Measurements from ENCODE around the gene NKD1.

The NKD1 gene

GRCh38 chr16:50519001-50519400 is 29.2 kb upstream of the NKD1 start:
- DNase-seq = no peak

DNA sequence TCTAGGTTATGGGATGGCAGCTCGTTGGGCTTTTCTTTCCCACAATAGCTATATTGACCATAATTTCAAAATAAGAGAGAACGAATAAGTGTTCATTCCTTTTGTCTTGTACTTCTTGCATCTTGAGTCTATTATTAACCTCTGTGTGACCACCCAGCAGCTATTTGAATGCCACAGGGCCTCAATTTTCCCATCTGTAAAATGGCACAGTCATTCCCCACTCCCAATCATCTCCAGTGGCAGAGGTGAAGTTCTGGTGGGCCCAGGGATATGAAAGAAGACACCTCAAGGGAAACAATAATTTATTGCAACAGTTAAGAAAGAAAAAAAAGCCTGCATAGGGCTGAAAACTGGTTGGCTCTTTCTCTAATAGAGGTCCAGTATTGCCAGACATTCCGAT is 28.6 kb upstream of the NKD1 start:
- no peak for DNase-seq

- DNase-seq = peak in 47 of 58 donors; percentile 7 to 84 (median 43)
Observed at GRCh38 chr16:50520451-50521245, 27.5 kb upstream of the NKD1 start.

DNA sequence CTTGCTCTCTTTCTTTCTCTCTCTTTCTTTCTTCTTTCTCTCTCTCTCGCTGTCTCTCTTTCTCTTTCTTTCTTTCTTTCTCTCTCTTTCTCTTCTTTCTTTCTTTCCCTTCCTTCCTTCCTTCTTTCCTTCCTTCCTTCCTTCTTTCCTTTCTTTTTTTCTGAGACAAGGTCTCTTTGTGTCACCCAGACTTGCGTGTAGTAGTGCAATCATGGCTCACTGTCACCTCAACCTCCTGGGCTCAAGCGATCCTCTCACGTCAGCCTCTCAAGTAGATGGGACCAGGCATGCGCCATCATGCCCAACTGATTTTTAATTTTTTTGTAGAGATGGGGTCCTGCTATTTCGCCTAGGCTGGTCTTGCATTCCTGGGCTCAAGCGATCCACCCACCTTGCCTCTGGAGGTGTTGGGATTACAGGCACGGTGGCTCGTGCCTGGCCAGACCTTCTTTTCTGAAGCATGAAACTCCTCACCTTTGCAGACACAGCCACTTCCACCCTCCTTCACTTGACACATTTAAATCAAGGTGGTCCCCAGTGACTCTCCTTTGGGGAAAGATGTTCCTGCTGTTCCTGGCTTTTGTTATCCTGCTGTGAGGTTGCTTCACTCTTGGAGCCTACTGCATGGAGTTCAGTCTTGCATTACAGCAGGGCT is 26.8 kb upstream of the NKD1 start:
- no peak for DNase-seq

GRCh38 chr16:50522324-50522723 is 25.9 kb upstream of the NKD1 start:
- DNase-seq = no peak

GRCh38 chr16:50523710-50524109 is 24.5 kb upstream of the NKD1 start:
- DNase-seq = no peak

- DNase-seq = no peak
Observed at GRCh38 chr16:50525262-50525661, 22.9 kb upstream of the NKD1 start.

DNA sequence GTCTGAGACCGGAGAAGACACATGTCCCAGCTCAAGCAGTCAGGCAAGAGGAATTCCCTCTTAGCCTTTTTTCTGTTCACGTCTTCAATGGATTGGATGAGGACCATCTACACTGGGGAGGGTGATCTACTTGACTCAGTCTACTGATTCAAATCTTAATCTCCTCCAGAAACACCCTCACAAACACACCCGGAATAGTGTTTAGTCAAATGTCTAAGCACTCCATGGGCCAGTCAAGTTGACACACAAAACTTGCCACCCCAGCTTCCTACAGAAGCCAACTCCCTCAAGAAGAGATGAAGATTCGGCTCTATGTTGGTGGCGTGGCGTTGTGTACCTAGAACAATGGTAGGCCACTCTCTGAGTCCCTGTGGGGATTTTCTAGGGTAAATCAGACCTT is 22.5 kb upstream of the NKD1 start:
- DNase-seq = no peak

- no peak for DNase-seq
Observed at GRCh38 chr16:50526249-50526648, 21.9 kb upstream of the NKD1 start.

- no peak for DNase-seq
Observed at GRCh38 chr16:50526796-50527195, 21.4 kb upstream of the NKD1 start.

GRCh38 chr16:50528820-50529219 is 19.4 kb upstream of the NKD1 start:
- DNase-seq = no peak

DNA sequence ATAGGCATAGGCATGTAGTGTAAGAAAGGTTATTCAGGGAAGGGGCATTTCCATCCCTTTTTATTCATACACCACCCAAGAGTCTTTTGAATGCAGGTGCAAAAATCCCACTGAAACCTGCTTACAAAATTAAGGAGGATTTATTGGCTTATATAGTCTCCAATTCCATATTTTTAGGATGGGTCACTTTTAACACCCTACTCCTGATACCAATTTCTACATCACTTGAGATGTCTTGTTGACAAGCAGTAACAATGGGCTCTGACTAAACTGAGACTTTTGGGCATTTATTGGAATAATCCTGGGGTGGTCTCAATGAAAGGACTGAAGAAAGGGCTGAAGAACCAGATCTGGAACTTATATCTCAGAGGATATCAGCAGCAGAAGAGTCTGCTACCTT is 18.9 kb upstream of the NKD1 start:
- no peak for DNase-seq

DNA sequence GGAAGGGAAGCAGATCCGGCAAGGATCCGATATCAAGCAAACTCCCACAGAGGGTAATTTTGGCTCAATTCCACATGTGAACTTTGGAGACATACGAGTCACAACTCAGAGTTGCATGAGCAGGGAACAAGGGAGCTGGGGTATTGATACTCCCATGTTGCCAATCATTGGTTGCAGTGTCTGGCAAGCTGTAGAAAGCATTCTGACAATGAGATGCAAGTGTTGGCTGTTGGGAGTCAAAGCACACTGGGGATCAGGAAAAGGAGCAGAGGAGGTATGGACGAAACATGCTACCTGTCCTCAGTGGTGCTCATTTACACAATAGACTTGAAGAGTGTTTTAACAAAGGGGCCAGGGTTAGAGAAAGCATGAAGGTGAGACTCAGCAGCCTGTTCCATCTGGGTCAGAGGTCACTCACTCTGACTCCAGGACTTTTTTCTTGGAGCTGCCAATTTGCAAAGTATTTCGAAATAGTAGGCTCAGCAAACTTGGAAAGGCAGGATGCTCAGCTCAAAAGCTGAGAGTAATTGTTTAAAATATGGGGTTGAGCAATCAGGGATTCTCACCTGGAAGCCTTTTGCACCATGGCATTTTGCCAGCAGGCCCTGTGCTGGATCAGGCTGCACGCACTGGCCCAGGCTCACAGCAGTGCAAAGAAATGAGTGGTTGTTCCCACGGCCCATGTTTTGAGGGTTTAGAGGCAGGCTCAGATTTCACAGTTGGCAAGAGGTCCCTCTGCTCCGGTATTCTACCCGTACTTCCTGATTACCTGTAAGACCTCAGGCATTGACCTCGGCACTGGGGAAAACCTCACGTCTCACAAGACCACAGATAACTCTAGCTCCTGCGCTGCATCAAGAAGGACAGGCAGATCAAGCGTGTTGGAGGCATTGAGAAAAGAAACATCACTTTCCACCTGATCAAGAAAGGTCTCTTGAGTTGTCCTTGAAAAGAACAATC is 17.6 kb upstream of the NKD1 start:
- DNase-seq = no peak

DNA sequence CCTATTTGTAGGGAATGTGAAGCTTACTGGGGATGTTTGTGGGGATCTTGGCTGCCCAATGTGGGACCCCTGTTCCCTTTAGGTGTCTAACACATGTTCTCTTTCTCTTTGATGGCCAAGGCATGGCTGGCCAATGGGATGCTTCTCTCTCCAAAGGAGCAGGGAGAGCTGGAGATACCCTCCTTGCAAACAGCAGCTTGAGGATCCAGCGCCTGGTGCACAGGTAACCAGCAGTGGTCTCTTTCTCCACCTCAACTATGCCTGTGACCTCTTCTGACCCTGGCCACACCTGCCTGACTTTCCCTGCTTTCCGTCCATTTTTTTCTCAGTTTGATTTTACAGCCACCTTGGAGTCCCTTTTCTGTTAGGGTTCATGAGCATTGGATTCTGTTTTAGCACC is 16.8 kb upstream of the NKD1 start:
- no peak for DNase-seq

DNA sequence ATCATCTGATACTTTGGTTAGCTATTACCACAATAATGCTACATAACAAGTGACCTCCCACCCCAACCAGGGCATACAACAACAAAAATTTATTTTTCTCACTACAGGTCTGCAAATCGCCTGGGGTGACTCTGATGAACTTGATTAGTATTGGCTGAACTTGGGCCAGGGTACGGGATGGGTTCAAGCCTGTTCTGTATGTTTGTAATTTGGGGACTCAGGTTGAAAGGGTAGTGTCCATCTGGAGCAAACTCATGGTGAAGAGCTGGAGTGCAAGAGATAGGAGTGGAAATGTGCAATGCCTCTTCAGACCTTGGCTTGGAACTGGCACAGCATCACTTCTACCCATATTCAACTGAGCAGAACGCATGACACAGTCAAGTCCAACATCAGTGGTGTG is 16.3 kb upstream of the NKD1 start:
- DNase-seq = no peak

GRCh38 chr16:50532576-50532975 is 15.6 kb upstream of the NKD1 start:
- no peak for DNase-seq

DNA sequence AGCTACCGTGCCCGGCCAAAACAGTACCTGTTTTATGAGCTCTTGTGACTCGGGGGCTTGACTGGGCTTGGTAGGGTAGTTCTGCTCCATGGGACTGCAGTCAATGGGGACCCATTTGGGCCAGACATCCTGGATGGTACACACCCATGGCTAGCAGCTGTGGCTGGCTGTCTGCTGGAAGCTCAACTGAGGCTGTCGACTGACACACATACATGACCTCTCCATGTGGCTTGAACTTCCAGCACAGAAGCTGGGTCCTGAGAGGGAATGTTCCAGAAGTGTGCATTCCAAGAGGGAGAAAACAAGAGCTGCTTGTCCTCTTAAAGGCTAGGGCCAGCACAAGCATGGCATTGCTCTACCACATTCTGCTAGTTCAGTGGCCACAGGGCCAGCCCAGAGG is 14.9 kb upstream of the NKD1 start:
- DNase-seq = no peak

GRCh38 chr16:50534091-50534490 is 14.1 kb upstream of the NKD1 start:
- no peak for DNase-seq

DNA sequence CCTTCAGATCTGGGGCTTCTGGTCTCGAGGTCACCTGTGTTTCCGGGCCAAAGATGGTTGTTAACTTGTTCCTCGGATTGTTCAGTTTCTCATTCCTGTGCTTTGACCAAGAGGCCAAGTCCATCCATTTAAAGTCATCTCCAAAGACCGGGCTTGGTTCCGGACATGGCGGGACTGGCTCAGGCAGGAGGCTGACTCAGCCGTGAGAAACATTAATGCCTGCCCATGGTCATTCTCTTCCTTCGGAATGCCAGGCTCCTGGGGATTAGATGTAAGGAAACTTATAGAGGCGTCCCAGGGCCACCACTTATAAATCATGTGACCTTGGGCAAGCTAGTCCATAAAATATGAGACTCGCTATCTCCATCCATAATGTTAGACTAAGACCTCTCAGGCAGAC is 13.6 kb upstream of the NKD1 start:
- DNase-seq = no peak

GRCh38 chr16:50534958-50535357 is 13.2 kb upstream of the NKD1 start:
- DNase-seq = no peak

DNA sequence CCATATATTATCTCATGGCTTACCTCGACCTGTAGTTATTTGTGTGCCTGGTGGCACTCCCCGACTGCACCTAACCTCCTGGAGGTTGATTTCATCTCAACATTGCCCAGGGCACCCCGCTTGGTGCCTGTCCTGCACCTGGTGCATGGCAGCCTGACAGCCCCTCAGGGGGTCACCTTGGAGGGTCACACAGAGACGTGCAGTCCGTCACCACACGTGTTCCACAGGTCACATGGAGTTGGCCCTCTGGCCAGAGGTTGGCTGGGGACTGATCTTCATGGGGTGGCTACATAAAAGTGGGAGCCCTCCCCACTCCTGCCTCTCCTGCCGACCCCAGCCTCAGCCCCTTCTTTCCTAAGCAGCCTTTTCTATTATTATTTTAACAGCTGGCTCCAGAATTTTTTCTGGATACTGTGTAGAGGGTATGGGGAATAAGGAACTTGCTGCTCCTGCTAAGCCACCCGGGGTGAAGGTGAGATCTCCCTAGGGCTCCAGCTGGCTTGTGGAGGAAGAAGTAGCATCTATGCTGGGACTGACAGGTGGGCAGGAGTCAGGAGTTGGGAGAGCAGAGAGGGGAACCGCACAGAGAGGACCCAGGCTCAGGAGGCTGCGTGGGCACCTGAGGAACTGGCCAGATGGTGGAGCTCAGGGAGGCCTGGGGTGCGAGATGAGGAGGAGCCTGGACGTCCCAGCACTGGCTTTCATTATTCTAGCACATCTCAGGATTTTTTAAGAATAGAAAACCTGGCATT is 12.5 kb upstream of the NKD1 start:
- no peak for DNase-seq

All from anterior cingulate cortex (tissue), 58 donors.